Thyroid gland (tissue), 4 donors: ENCODE measurements around the gene SVIL.

ENCODE experiments used
- POLR2A ChIP-seq, 2 donors: fragments of 450-650 bp; IDR thresholded peaks; one replicate each; pipeline ENCODE4 v1.6.1; 2017; ENCODE audit warnings: antibody characterized with exemption in 2 of 2, mild to moderate bottlenecking in 2 of 2, moderate library complexity in 1 of 2
- TF ChIP-seq, protein P1 (sequence below), 6 experiments: fragments of 200-600 bp in 3 of 6; fragments of 450-650 bp in 3 of 6; sonication (generic) in 3 of 6; IDR thresholded peaks; one replicate each; pipeline ENCODE4 v1.5.1; 2016 to 2019; ENCODE audit warnings: antibody characterized with exemption in 6 of 6, mild to moderate bottlenecking in 2 of 6, inconsistent platforms in 1 of 6, moderate library complexity in 1 of 6

DNA sequence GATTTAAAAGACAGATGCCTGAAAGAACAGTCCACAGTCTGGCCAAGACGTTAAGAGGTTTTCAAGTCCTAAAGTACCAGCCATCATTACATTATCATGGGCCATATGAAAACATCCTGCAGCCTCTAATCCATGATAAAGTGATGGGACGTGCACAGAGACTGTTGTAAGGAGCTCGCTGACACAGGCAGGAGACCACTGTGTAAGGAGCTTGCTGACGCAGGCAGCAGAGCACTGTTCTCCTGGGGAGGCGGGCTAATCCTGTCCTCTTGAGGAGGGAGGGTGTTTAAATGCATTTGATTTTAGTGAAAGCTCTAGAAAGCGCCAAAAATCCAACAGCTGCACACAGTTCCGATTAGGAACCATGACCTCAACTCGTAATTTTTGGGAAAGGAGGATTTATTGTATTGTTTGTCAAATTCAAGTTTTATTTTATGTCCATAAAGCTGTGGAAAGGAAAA is 16.9 kb downstream of the SVIL start:
- TF ChIP-seq, protein P1, sequence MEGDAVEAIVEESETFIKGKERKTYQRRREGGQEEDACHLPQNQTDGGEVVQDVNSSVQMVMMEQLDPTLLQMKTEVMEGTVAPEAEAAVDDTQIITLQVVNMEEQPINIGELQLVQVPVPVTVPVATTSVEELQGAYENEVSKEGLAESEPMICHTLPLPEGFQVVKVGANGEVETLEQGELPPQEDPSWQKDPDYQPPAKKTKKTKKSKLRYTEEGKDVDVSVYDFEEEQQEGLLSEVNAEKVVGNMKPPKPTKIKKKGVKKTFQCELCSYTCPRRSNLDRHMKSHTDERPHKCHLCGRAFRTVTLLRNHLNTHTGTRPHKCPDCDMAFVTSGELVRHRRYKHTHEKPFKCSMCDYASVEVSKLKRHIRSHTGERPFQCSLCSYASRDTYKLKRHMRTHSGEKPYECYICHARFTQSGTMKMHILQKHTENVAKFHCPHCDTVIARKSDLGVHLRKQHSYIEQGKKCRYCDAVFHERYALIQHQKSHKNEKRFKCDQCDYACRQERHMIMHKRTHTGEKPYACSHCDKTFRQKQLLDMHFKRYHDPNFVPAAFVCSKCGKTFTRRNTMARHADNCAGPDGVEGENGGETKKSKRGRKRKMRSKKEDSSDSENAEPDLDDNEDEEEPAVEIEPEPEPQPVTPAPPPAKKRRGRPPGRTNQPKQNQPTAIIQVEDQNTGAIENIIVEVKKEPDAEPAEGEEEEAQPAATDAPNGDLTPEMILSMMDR (IDR thresholded peaks at IDR 0.05) = no peak
- TF ChIP-seq POLR2A (IDR thresholded peaks at IDR 0.05) = no peak
